ENCODE data around the gene ANKRD17.
"Not testable (repeated sequence)": the region's sequence is repeated elsewhere in the genome, so short reads cannot be mapped to it uniquely, and the experiment has no call there.

- not testable (repeated sequence) for TF ChIP-seq CTCF (conservative IDR thresholded peaks at IDR 0.05; ENCODE audit: low read depth, low read length); EZH2 (IDR thresholded peaks at IDR 0.05; ENCODE audit: low read length, unreplicated experiment)
These were observed 34.1 kb upstream of the ANKRD17 start for GRCh38 chr4:73292661-73293060.
